Measurements from ENCODE around the gene CADPS.

The CADPS gene

DNA sequence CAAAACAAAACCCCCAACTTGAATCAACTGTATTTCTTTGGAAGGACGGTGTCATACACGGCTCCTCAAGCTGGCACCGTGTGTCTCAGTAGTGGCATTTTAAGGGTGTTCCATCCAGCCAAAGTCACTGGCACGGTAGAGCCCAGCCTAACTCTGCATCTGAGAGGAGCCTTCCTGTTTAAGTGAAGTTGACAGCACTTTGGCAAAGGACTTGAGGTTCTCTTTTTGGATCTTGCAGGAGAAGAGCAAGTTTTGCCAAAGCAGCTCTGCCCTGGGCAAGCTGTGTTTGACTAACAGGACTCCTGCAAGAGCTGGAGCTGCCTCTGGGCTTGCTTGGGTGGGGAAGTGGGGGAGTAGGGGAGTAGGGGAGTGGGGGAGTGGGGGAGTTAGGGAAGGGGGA, 392.3 kb downstream of the CADPS start:
- DNase-seq = no peak

DNA sequence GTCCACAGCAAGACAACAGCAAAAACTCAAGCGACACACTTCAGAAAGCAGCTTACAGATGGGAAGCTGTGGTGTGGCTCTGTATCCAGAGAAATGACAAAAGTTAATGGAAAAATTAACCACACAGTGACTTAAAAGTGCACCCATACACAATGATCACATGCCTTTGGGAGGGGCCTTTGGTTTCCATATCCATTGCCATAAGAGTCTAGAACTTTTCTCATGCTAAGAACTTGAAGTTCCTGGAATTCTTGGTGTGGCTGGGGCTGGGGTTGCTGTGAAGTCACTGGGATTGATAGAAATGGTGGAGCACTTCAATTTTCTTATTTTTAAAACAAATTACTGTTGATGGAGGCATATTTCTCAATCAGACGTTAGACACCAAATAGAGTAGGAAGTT, 393.3 kb downstream of the CADPS start:
- no peak for DNase-seq

DNA sequence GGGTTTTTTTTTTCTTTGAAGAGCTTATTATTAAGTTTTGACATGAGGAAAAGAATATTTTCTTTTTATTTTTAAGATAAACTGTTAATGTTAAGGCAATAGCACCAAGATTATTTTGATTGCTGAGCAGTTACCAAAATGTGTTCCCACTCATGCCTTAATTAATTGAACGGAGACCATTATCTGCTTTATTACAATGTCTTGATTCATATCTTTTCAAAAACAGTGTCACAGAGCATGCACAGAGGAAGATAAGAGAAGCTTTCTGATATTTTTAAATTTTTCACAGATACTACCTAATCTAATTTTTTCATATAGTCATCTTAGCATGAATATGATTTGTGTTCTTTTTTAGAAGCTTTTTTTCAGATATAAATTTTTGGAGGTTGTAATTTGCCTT, 395.2 kb downstream of the CADPS start:
- DNase-seq = no peak

DNA sequence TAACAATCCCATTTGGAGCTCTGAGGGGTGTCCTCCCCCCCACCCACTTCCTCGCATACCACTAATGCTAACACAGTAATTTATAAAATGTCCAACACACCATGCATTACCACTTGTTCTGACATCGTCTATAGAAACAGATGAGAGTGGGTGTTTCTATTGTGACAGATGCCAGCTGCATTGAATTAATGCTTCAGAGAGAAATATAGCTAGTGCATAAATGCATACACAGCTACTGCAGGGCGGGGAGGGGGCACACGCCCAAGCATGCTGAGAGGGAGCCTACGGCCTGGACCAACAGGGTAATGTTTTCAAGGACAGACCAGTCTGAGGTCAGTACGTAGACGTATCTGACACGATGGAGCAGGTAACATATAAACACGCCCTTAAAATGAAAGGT, 395.9 kb downstream of the CADPS start:
- no peak for DNase-seq

DNA sequence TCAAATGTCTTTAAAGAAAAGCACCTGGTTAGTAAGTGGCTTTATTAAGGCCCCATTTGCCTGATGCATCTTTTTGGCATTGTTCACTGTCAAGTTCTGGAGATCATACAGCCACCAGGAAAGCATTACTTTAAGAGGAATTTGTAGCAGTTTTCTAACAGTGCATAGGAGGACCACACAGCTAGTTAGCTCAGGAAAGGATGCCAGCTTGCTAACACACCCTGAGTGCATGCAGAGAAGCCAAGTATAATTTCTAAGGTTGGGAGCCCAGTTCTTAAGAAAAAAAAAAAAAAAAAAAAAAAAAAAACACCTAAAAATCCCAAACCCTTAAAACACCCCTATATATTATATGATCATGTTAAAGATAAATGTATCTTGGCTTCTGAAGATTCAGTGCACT, 399.9 kb downstream of the CADPS start:
- no peak for DNase-seq

DNA sequence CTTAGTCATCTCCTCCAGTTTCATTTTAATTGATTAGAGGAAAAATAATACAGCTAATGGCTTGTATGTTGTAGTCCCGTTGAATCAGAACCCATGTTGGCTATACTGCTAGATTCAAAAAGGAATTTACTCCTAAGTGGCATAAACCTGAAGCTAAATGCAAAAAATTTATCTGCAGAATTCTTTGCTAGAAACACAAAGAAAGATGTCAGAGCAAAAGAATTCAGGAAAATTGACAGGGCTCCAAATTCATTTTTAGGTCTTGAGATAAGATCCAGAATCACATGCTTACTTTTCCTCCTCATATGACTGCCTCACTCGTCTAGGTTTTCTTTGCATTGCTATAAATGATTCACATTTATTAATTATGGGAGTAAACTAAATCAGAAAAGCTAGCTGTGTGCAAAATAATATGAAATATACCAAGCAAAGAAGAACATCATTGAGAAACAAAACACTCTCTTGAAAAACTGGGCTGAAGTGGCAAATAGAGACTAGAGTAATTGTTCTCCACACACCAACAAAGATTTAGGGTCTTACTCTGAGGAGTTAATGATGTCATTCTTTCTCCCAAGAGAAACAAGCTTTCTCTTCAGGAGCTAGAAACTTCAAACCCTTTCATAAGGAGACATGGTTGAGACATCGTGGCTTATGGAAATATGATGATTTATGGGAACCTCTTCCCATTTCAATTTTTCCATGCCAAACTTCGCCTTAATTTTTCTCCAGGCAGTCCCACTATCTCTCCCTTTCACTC, 407.1 kb downstream of the CADPS start:
- no peak for DNase-seq

DNA sequence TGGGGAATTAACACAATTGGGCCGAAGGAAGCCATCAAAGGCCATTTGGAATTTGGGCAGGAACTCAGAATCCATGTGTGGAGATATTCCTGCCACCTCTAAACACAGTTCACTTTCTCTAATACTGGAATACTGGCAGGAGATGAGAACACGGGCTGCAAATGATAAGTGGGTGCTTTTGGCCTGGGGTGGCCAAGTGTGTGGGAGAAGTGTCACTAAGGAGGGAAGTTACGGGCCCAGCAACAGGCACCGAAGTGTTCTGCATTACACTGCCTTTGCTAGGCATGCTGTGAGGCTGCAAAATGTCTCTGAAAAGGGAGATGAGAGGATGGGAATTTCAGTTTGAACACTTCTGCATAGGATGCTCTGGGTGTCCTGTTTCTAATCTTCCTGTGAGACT, 412.4 kb downstream of the CADPS start:
- DNase-seq = no peak

DNA sequence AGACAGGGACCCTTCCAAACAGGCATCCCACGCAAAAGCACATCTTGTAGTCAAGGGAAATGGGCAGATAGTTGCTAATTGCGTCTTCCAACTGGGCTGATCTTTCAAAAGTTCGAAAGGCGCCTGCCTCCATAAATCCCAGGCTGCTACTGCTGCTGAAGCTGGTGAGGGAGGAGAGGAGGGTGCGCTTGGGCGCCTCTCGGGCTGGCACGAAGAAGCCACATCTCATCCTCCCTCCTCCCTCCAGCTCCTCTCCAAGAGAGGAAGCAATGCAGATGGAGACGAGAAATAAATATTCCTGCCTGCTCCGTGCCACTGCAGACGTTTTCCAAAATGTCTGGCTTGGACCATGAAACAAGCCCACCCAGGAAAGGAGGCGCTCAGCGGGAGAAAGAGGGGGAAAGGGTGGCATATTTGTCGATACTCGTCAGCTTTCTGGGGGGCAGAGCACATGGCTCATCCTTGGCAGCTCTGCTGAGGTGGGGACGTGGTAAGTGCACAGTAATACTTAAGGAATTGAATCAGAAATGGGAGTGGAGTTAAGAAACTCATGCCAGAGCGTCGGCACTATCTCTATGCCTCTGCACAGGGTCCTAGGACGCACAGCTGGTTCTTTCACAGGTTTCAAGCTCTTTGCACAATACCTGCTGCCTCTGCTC, 413.0 kb downstream of the CADPS start:
- no peak for DNase-seq

DNA sequence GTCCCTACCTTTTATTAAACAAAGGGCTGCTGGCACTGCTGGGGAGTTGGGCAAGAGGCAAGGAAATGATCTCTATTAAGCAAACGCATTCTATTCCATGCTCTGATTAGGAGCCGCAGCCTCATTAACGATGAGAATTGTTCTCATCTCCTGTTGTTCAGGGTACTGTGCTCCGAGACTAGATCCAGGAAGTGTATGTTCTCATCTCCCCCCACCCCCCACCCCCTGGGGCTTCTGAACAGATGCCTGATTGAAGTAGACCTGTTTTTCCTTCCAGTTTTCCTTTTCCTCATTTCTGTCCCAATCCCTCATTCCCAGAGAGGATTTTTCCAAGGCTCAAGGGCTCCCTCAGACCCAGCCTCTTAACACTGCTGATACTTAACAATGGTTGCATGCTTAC, 420.3 kb downstream of the CADPS start:
- no peak for DNase-seq

DNA sequence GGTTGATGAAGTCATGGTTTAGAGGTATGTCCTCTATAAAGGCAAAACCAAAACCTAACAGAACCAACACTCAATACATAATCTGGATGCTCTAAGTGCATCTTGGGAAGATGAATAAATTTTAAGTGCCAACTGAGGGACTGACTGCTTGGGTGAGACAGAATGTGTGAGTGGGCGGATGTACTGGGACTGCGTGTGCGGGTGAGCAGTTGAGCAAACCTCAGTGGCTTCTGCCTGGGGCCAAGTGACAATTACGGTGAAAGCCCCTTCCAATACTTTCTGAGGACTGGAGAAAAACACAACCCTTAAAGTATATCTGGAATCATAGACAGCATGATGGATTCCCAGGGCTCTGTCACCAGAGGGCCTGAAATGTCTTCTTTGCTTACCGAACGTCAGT, 421.8 kb downstream of the CADPS start:
- no peak for DNase-seq

DNA sequence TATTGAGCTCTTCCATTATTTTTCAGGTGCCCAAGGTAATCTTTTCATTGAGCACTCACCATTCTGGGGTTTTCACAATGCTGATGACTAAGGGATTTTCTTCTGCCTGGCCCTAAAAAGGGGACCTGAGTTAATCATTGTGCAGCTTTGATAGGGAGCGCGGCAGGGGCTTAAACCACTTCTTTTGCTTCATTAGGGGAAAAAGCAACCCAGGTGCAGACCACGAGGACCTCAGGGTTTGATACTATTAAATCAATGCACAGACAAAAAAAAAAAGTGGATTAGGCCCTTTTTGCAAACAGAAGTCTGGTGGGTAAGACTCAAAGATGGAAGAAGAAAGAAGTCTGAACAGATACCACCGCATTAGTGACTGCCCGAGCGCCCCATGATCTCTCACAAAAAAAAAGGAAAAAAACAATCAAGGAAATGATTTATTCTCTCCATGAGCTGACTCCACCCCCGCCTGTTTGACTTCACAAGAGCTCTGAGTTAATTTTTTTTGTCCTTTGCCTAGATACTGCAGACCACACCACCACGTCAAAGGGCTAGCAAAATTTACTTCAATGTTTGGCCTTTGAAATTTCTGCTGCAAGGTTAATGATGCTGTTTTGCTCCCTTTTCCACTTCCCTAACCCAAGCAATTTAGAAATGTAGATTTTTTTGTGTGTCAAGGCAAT, 423.9 kb downstream of the CADPS start:
- no peak for DNase-seq

DNA sequence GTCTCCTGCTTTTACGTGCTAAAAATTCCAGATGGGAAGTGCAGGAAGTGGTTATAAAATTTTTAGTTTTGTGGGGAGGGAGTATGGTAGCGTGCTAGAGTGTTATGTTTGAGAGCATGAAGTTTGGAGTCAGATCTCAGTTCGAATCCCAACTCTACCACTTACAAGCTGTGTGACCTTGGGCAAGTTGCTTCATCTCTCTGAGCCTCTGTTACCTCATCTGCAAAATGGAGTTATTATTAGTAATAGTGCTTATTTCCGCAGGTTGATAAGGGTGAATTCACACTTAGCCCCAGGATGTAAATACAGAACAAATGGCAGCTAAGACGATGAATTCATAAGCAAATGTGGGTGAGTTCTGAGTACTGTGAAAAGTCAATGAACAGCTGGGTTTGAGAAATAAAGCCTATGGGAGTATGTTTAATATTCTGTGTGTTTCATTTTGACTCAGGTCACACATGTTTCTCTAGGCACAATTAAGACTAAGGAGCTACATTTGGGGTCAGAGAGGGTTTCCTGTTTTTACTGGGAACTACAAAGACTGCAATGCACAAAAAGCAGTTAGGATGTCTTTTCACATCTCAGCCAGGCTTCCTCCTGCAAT, 428.8 kb downstream of the CADPS start:
- DNase-seq = no peak

DNA sequence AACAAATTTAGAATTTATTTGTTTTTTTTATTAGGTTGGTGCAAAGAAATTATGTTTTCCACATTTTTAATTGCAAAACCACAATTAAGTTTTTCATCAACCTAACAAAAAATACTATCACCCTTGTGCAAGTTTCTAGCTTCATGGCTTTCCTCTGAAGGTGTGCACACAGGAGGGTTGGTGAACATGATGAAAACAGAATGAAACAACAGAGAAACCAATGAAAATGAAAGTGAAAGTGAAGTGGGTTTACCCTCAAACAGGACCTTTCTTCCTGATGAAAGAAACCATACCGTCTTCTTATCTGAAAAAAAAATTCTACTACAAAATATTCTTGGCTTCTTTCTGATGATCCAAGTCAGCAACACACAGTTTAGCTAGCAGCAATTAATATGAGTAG, 429.9 kb downstream of the CADPS start:
- no peak for DNase-seq

DNA sequence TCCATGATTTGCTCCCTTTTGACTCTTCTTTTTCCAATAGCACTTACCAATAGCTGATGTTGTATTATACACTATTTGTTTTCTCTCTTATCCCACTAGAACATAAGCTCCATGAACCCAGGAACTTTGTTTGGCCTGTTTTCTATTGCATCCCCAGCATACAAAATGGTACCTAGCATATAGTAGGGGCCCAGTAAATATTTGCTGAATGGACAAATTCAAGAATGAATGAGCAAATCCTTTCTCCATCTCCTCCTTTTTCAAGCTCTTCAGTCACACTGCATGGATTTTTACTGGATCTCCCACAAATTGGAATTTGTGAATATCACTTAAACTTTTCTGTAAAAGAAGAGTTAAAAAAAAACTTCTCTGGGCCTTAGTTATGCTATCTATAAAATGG, 435.2 kb downstream of the CADPS start:
- DNase-seq = no peak

DNA sequence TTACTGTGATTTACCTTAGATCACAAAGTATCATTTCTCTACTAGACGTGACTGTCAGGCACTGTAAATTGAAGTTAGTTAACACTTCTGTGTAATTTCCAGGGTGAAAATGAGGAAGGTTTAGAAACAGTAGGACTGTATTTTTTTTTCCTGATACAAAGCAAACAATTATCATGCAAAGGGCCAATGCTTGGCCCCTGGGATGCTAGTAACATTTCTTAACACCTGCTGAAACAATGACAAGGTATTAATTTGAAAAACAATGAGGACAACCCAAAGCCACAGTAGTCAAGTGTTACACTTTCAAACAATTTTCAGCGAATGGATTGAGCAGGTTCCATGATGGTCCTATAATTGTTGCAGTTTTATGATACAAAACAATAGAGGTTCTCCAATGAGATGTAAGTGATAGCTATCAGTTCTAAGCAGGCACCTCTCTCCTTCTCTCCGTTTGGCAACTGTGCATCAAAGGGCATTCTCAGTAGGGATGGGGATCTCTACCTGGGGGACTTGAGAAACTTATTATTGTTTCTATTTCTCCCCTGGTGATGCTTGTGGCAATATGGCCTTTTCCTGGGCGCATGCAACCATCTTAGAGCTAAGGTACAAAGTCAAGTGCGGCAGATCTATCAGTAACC, 435.9 kb downstream of the CADPS start:
- no peak for DNase-seq

DNA sequence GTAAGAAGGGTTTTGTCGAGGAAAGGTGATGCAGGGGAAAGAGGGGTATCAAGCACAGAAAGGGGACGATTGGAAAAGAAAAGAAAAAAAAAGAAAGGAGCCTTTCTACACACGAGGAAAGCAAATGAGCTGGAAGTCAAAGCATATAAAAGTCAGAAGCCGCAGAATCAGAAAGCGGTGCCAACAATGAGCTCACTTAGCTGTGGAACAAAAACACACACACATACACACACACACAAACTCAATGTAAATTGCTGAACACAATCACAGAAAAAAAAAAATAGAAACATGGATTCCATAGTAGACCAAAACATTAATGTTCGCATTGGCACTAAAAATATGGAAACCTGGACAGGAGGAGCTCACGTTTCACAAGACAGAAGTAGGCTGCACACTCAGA, 438.4 kb downstream of the CADPS start:
- no peak for DNase-seq

DNA sequence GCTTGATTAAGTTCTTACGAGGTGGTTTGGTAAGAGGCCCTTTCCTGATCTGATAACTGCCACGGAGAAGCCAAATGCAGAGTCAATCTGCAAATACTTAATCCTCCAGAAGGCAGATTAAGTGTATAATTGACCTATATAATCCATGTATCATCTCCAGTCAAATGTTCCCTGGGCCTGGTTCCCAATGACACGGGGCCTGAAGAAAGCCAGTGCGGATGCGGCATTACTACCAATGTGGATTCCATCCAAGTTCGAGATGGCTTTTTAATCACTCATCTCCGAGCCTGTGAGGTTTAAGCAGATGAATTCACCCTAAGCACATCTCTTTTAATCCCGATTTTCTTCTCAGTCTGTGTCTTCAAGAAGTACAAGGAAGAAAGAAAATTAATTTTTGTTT, 441.8 kb downstream of the CADPS start:
- DNase-seq = no peak

DNA sequence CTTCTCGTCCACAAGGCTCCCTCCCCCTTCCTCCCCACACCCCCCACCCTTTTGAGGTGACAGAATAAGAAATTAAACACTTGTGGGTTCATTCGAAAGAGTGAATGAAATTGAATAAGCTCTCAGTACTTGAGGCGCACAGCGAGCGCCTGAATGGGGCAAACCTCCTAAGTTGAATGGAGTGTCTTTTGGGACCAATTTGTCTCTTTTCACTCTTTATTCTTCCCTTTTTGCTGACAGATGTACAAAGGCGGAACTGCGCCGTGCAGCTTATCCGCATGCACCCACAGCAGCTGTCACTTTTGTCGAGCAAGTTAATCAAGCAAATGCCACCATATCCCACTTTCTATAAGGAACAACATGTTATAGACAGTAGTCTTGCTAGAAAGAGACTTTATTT, 454.0 kb downstream of the CADPS start:
- DNase-seq = no peak

DNA sequence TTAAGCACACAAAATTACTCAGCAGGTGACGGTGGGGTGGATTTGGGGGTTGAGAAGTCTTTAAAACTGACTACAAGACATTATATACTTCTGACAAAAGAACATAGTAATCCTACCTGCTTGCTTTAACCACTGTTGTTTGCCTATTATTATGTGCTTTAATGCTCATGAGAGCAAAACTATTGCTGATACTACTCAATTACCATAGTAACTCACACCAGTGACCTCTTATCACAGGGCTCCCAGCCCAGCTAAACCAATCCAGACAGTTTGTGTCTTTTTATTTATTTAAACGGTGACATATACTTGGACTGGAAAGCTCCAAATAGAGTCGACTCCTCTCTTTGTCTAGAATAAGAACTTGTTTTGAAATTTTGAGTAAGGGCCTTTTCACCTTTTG, 459.1 kb downstream of the CADPS start:
- DNase-seq = no peak

DNA sequence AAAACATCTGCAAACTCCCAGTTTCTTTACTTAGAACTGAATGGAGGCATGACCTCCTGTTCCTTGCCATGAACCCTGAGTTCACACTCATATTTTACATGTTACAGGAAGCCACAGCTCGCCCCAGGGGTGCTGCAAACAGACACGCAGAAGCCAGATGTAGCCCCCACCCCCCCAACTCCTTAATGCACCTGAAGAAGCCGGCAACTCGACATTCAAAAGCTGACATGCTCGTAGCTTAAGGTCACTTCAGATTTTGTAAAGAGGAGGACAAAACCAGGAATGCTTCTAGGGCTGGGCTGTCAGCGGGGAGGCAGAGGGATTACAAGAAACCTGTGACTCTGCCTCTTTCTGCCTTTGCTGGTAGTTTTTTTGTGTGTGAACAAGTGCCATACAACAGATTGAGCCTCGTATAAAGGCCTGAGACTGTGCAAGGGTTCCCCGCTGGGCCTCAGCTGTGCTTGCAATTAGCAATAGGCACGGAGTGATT, 459.9 kb downstream of the CADPS start:
- DNase-seq = no peak

DNA sequence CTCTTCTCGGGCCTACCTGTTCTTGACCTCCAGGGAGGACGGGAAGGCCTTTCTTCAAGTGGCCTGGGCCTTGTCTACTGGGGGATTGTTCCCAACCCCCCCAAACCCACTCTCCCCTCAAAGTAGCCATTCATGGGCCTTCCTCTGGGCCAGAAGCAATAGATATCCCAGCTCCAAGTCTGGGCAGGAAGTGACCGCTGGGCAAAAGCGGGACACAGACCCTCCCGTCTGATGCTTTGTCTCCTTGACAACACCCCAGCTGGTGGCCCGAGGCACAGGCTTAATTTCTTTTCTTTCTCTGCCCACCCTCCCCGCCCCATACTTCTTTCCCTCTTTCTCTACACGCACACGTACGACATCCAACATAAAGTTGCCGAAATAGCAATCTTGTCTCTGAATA, 460.4 kb downstream of the CADPS start:
- DNase-seq = no peak

DNA sequence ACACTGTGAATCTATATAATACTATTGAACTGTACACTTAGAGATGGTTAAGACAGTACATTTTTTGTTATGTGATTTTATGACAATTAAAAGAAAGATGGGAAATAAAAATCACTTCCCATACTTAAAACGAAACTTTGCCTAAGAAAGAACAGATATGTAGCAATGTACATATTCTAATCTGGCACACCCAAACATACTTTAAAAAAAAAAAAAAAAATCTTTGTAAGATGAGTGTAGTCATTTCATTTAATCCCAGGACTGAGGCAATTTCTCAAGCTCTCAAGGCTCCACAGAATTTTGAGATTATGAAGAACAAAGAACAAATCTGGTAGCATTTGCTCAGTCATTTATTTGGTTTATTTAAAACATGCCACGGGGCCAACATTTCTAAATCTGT, 461.5 kb downstream of the CADPS start:
- DNase-seq = no peak

DNA sequence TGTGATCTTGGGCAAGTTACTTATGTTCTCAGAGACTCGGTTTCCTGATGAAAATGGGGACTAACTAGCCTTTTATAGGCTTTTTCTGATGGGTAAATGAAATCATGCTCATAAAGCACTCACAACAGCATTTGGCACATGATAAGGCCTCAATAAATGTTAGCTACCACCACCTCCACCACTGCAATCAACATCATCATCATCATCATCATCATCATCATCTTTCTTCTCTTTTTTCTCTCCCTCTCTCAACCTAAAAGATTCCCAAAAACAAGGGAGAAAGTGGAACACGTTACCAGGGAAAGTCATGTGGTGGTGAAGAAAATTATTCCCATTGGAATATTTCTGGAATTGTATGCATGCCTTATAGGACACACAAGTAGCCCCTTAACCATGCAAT, 468.3 kb downstream of the CADPS start:
- DNase-seq = no peak
